ENCODE data around the gene PDCL2.

Gene PDCL2

DNA sequence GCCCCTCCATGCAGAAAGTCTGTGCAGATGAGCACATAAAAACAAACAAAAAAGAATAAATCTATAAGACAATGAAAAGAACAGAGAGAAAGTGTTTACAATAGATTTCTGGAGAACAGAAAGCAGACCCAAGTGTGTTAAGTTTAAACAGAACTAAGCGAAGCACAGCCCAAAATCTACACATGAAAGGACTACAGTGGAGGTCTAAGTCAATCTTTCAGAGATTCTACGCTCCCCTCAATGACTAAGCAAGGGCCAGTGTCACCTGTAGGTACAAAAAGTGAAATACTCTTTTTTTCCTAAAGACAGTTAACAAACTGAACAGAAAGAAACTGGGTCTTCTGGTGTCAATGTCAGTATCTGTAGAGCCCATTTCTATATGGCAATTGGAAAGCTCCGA is 63.6 kb downstream of the PDCL2 start:
- Histone ChIP-seq H3K4me1 (no peaks in the 10 kb centered on the region), H3K9me3 (no peaks in the 10 kb centered on the region), H3K4me3 (ENCODE audit: low read depth, low read length) (no peak overlapping the region), H3K36me3 (no peaks in the 10 kb centered on the region), H3K27me3 (no peaks in the 10 kb centered on the region)
- TF ChIP-seq CTCF (IDR thresholded peaks at IDR 0.05; ENCODE audit: low read depth, low read length), result no peak
- DNase-seq, result no peak

- no peaks in the 10 kb centered on the region for H3K36me3 ChIP-seq
- H3K4me1 ChIP-seq, result no peaks in the 10 kb centered on the region
- TF ChIP-seq CTCF (IDR thresholded peaks at IDR 0.05; ENCODE audit: low read depth, low read length), result no peak
- no peaks in the 10 kb centered on the region for H3K9me3 ChIP-seq
- H3K27me3 ChIP-seq, result no peaks in the 10 kb centered on the region
- DNase-seq, result no peak
- H3K4me3 ChIP-seq (ENCODE audit: low read depth, low read length), result no peak overlapping the region
Observed at GRCh38 chr4:55524844-55525571, 67.0 kb downstream of the PDCL2 start.

DNA sequence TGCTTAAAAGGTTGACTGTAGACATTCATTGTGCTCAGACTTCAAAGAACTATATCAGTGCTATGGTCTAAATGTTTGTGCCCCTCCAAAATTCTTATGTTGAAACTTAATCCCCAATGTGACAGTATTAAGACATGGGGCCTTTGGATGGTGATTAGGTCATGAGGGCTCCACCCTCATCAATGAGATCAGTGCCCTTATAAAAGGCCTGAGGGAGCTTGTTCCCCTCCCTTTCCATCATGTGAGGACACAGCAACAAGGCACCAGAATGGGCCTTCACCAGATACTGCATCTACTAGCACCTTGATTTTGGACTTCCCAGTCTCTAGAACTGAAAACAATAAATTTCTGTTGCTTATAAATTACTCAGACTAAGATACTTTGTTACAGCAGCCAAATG is 73.6 kb downstream of the PDCL2 start:
- no peak for DNase-seq
- no peaks in the 10 kb centered on the region for H3K36me3 ChIP-seq
- TF ChIP-seq CTCF (IDR thresholded peaks at IDR 0.05; ENCODE audit: low read depth, low read length), result no peak
- no peak overlapping the region for H3K4me3 ChIP-seq (ENCODE audit: low read depth, low read length)
- H3K9me3 ChIP-seq, result no peaks in the 10 kb centered on the region
- H3K4me1 ChIP-seq, result no peaks in the 10 kb centered on the region
- no peaks in the 10 kb centered on the region for H3K27me3 ChIP-seq

- Histone ChIP-seq H3K4me3 (ENCODE audit: low read depth, low read length) (no peak overlapping the region), H3K4me1 (no peaks in the 10 kb centered on the region), H3K9me3 (no peaks in the 10 kb centered on the region), H3K27me3 (no peaks in the 10 kb centered on the region), H3K36me3 (no peaks in the 10 kb centered on the region)
- DNase-seq, result no peak
- no peak for TF ChIP-seq CTCF (IDR thresholded peaks at IDR 0.05; ENCODE audit: low read depth, low read length)
Observed at GRCh38 chr4:55517526-55518229, 74.4 kb downstream of the PDCL2 start.

DNA sequence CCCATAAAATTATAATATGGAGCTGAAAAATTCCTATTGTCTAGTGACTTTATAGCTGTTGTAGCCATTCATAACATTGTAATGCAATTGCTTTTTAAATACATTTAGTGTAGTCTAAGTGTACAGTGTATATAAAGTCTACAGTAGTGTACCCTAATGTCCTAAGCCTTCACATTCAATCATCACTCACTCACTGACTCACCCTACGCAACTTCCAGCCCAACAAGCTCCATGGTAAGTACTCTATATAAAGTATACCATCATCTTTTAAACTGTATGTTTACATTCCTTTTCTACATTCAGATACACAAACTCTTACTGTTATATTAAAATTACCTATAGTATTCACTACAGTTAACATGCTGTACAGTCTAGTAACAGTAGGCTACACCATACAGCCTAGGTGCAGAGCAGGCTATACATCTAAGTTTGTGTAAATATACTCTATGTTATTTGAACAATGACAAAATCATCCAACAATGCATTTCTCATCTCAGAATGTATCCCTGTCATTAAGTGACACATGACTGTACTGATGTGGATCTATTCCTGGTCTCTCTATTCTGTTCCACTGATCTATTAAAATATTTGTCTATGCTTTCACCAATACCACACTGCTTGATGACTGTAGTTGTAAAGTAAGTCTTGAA is 79.0 kb downstream of the PDCL2 start:
- Histone ChIP-seq H3K4me1 (no peaks in the 10 kb centered on the region), H3K36me3 (no peaks in the 10 kb centered on the region), H3K4me3 (ENCODE audit: low read depth, low read length) (no peak overlapping the region), H3K27me3 (no peaks in the 10 kb centered on the region), H3K9me3 (no peaks in the 10 kb centered on the region)
- TF ChIP-seq CTCF (IDR thresholded peaks at IDR 0.05; ENCODE audit: low read depth, low read length), result no peak
- DNase-seq, result no peak

- Histone ChIP-seq H3K27me3 (no peaks in the 10 kb centered on the region), H3K4me3 (ENCODE audit: low read depth, low read length) (no peak overlapping the region), H3K9me3 (no peaks in the 10 kb centered on the region), H3K4me1 (no peaks in the 10 kb centered on the region), H3K36me3 (no peaks in the 10 kb centered on the region)
- TF ChIP-seq CTCF (IDR thresholded peaks at IDR 0.05; ENCODE audit: low read depth, low read length), result no peak
- no peak for DNase-seq
Observed at GRCh38 chr4:55512077-55512476, 80.0 kb downstream of the PDCL2 start.
